ENCODE results near the gene CYLD. TPM values are rescaled to one million over a fixed set of nuclear protein-coding genes. Genes with fewer than 3 reads are reported as not detected.

The CYLD gene
- total RNA-seq, 4 donors from 2014 or later: 5.2 to 56.5 (median 34.1) TPM

GRCh38 chr16:50733468-50733867, 8.4 kb upstream of the CYLD start:
- 94% methylated on average over 7 of the region's 7 CpGs; no CpG with 5 or more reads in 1 of the 2 donors for WGBS, 2 donors (ENCODE audit: low coverage in 1 of 2)
- no peak for DNase-seq
- in situ Hi-C loops (cut with MboI; ENCODE audit: low pct_ligation_motif_present in 1 of 4, low pct_unique_long_range_greater_than_20kb in 1 of 4, low sequenced_read_pairs in 3 of 4): no loop called here
- TF ChIP-seq POLR2AphosphoS5 (IDR thresholded peaks at IDR 0.05) (no peak), EP300 (IDR thresholded peaks at IDR 0.05; ENCODE audit: low read depth) (no peak), POLR2A (IDR thresholded peaks at IDR 0.05) (no peak), CTCF (IDR thresholded peaks at IDR 0.05) (no peak)
- no peak overlapping the region for H3K27ac ChIP-seq
- H3K4me3 ChIP-seq: no peak overlapping the region
- intact Hi-C loops (cut with DNase I; ENCODE audit: low total_unique reads): no loop called here
- no peaks in the 10 kb centered on the region for H3K4me1 ChIP-seq
- H3K36me3 ChIP-seq: no peaks in the 10 kb centered on the region
- no peaks in the 10 kb centered on the region for H3K9me3 ChIP-seq
- H3K27me3 ChIP-seq: no peaks in the 10 kb centered on the region

GRCh38 chr16:50735629-50736122, 6.2 kb upstream of the CYLD start:
- intact Hi-C loops (cut with DNase I; ENCODE audit: low total_unique reads) (no loop called here), in situ Hi-C loops (cut with MboI; ENCODE audit: low pct_ligation_motif_present in 1 of 4, low pct_unique_long_range_greater_than_20kb in 1 of 4, low sequenced_read_pairs in 3 of 4) (no loop called here)
- no peak for DNase-seq
- H3K4me1 ChIP-seq: peaks cover 0 to 1% (median 0%) of the 10 kb centered on the region in 4 donors
- WGBS, 2 donors (ENCODE audit: low coverage in 1 of 2): 66 to 79% methylated on average over 7 of the region's 7 CpGs
- no peak overlapping the region for H3K27ac ChIP-seq
- TF ChIP-seq EP300 (IDR thresholded peaks at IDR 0.05; ENCODE audit: low read depth) (no peak), POLR2AphosphoS5 (IDR thresholded peaks at IDR 0.05) (no peak), POLR2A (IDR thresholded peaks at IDR 0.05) (no peak), CTCF (IDR thresholded peaks at IDR 0.05) (no peak)
- H3K9me3 ChIP-seq: no peaks in the 10 kb centered on the region
- H3K36me3 ChIP-seq: no peaks in the 10 kb centered on the region
- no peak overlapping the region for H3K4me3 ChIP-seq
- H3K27me3 ChIP-seq: no peaks in the 10 kb centered on the region

DNA sequence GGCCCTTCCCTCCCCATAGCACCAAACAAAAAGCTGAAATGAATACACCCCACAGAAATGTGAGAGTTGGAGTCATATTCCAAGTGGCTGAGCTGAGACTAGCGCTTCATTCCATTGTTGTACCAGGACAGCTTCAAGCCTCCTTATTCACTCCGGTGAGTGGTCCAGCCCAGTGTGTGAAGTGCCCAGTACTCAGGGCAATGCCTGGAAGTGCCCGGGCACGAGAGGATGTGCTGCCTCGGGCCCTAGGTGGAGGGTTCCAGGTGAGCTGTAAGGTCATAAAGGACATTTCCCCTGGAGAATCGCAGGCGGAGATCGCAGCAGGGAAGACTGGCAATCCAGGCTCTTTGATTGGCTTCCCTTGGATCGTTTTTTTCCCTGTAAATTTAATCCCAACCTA, 5.4 kb upstream of the CYLD start:
- no peaks in the 10 kb centered on the region for H3K27me3 ChIP-seq
- H3K27ac ChIP-seq: no peak overlapping the region
- H3K4me1 ChIP-seq: peaks cover 0 to 8% (median 5%) of the 10 kb centered on the region in 4 donors
- DNase-seq: no peak
- no peaks in the 10 kb centered on the region for H3K36me3 ChIP-seq
- intact Hi-C loops (cut with DNase I; ENCODE audit: low total_unique reads): no loop called here
- in situ Hi-C loops (cut with MboI; ENCODE audit: low pct_ligation_motif_present in 1 of 4, low pct_unique_long_range_greater_than_20kb in 1 of 4, low sequenced_read_pairs in 3 of 4): no loop called here
- no peak overlapping the region for H3K4me3 ChIP-seq
- no peak for TF ChIP-seq POLR2AphosphoS5 (IDR thresholded peaks at IDR 0.05)
- TF ChIP-seq CTCF (IDR thresholded peaks at IDR 0.05): no peak
- TF ChIP-seq POLR2A (IDR thresholded peaks at IDR 0.05): no peak
- no peak for TF ChIP-seq EP300 (IDR thresholded peaks at IDR 0.05; ENCODE audit: low read depth)
- WGBS, 2 donors (ENCODE audit: low coverage in 1 of 2): 71 to 86% methylated on average over 2 to 9 of the region's 9 CpGs
- H3K9me3 ChIP-seq: no peaks in the 10 kb centered on the region

GRCh38 chr16:50737420-50737959, 4.4 kb upstream of the CYLD start:
- no peak overlapping the region for H3K27ac ChIP-seq
- H3K9me3 ChIP-seq: no peaks in the 10 kb centered on the region
- H3K27me3 ChIP-seq: no peaks in the 10 kb centered on the region
- in situ Hi-C loops (cut with MboI; ENCODE audit: low pct_ligation_motif_present in 1 of 4, low pct_unique_long_range_greater_than_20kb in 1 of 4, low sequenced_read_pairs in 3 of 4) (no loop called here), intact Hi-C loops (cut with DNase I; ENCODE audit: low total_unique reads) (no loop called here)
- 89% methylated on average over 1 of the region's 1 CpG; no CpG with 5 or more reads in 1 of the 2 donors for WGBS, 2 donors (ENCODE audit: low coverage in 1 of 2)
- no peak for DNase-seq
- H3K4me1 ChIP-seq: peaks cover 0 to 8% (median 5%) of the 10 kb centered on the region in 4 donors
- TF ChIP-seq POLR2A (IDR thresholded peaks at IDR 0.05): no peak
- no peak for TF ChIP-seq EP300 (IDR thresholded peaks at IDR 0.05; ENCODE audit: low read depth)
- no peak for TF ChIP-seq CTCF (IDR thresholded peaks at IDR 0.05)
- no peak for TF ChIP-seq POLR2AphosphoS5 (IDR thresholded peaks at IDR 0.05)
- H3K36me3 ChIP-seq: no peaks in the 10 kb centered on the region
- no peak overlapping the region for H3K4me3 ChIP-seq

Data from transverse colon (tissue), 4 donors.